RWPE2 (cell line): ENCODE results near the gene PLRG1.

Experiments
- ATAC-seq: fragments of 200-7000 bp; cut with Tn5 transposase; 3 replicates; pipeline ENCODE4 v1.9.1; 2021; ENCODE audit warnings: low read depth
- DNase-seq: peaks from one replicate; pipeline ENCODE4 v3.0.0-alpha.2; 2020; ENCODE audit warnings: low spot score
- H3K27ac ChIP-seq: fragments of 450-650 bp; 2 replicates; pipeline ENCODE4 v1.5.1; 2017; ENCODE audit warnings: mild to moderate bottlenecking; ENCODE audit not compliant: poor library complexity, severe bottlenecking
- H3K27me3 ChIP-seq: fragments of 250-450 bp; sonication (Bioruptor Pico); 2 replicates; pipeline ENCODE4 v1.5.1; 2021; ENCODE audit warnings: mild to moderate bottlenecking, moderate library complexity; ENCODE audit not compliant: insufficient read depth, poor library complexity, severe bottlenecking
- H3K36me3 ChIP-seq: fragments of 250-450 bp; sonication (Bioruptor Pico); 2 replicates; pipeline ENCODE4 v1.5.1; 2020; ENCODE audit warnings: low read depth, mild to moderate bottlenecking, moderate library complexity
- H3K4me1 ChIP-seq: fragments of 250-450 bp; sonication (Bioruptor Pico); 2 replicates; pipeline ENCODE4 v1.5.1; 2021; ENCODE audit warnings: mild to moderate bottlenecking, moderate library complexity; ENCODE audit not compliant: insufficient read depth, poor library complexity, severe bottlenecking
- H3K4me3 ChIP-seq: fragments of 250-450 bp; sonication (Bioruptor Pico); 2 replicates; pipeline ENCODE4 v1.5.1; 2021; ENCODE audit warnings: mild to moderate bottlenecking, moderate library complexity; ENCODE audit not compliant: severe bottlenecking
- H3K9me3 ChIP-seq: fragments of 250-450 bp; sonication (Bioruptor Pico); 2 replicates; pipeline ENCODE4 v1.5.1; 2021; ENCODE audit warnings: mild to moderate bottlenecking, moderate library complexity; ENCODE audit not compliant: severe bottlenecking
- CTCF ChIP-seq: fragments of 450-650 bp; IDR thresholded peaks from one replicate; pipeline ENCODE4 v1.5.1; 2017; ENCODE audit warnings: mild to moderate bottlenecking, moderate library complexity; ENCODE audit not compliant: poor library complexity, severe bottlenecking

The PLRG1 gene

GRCh38 chr4:154588198-154588597 lies 38.0 kb upstream of the PLRG1 start:
- H3K9me3 ChIP-seq: no peaks in the 10 kb centered on the region
- ATAC-seq: no peak
- no peak for TF ChIP-seq CTCF
- no peaks in the 10 kb centered on the region for H3K36me3 ChIP-seq
- no peak for DNase-seq
- no peak overlapping the region for H3K4me3 ChIP-seq
- H3K27me3 ChIP-seq: no peaks in the 10 kb centered on the region
- H3K4me1 ChIP-seq: no peaks in the 10 kb centered on the region
- H3K27ac ChIP-seq: no peak overlapping the region

GRCh38 chr4:154586296-154587033 lies 36.3 kb upstream of the PLRG1 start:
- Histone ChIP-seq H3K36me3 (no peaks in the 10 kb centered on the region), H3K27me3 (no peaks in the 10 kb centered on the region), H3K4me1 (no peaks in the 10 kb centered on the region), H3K9me3 (no peaks in the 10 kb centered on the region), H3K4me3 (no peak overlapping the region), H3K27ac (no peak overlapping the region)
- no peak for TF ChIP-seq CTCF
- no peak for DNase-seq
- no peak for ATAC-seq

GRCh38 chr4:154585369-154586018 lies 35.3 kb upstream of the PLRG1 start:
- ATAC-seq (no peak), DNase-seq (no peak)
- H3K9me3 ChIP-seq: no peaks in the 10 kb centered on the region
- H3K36me3 ChIP-seq: no peaks in the 10 kb centered on the region
- no peak for TF ChIP-seq CTCF
- H3K27ac ChIP-seq: no peak overlapping the region
- no peaks in the 10 kb centered on the region for H3K4me1 ChIP-seq
- no peaks in the 10 kb centered on the region for H3K27me3 ChIP-seq
- H3K4me3 ChIP-seq: no peak overlapping the region

GRCh38 chr4:154584259-154584658 lies 34.1 kb upstream of the PLRG1 start:
- Histone ChIP-seq H3K36me3 (no peaks in the 10 kb centered on the region), H3K4me3 (no peak overlapping the region), H3K27ac (no peak overlapping the region), H3K4me1 (no peaks in the 10 kb centered on the region), H3K9me3 (no peaks in the 10 kb centered on the region), H3K27me3 (no peaks in the 10 kb centered on the region)
- DNase-seq (no peak), ATAC-seq (no peak)
- TF ChIP-seq CTCF: no peak

- no peaks in the 10 kb centered on the region for H3K27me3 ChIP-seq
- no peak overlapping the region for H3K4me3 ChIP-seq
- ATAC-seq (no peak), DNase-seq (no peak)
- H3K4me1 ChIP-seq: no peaks in the 10 kb centered on the region
- H3K36me3 ChIP-seq: no peaks in the 10 kb centered on the region
- no peak overlapping the region for H3K27ac ChIP-seq
- no peaks in the 10 kb centered on the region for H3K9me3 ChIP-seq
- TF ChIP-seq CTCF: no peak
Observed at GRCh38 chr4:154583677-154584076, 33.5 kb upstream of the PLRG1 start.
